Hepatocyte (in vitro differentiated cells): ENCODE data around the gene AVPI1.

Experiments used
- CTCF ChIP-seq: fragments of 200-600 bp; sonication (generic); IDR thresholded peaks from 2 replicates; pipeline ENCODE4 v1.5.1; 2016; ENCODE audit warnings: antibody characterized with exemption, mild to moderate bottlenecking; ENCODE audit not compliant: poor library complexity
- EZH2phosphoT487 ChIP-seq: fragments of 200-600 bp; sonication (generic); IDR thresholded peaks from one replicate; pipeline ENCODE4 v1.6.1; 2018; ENCODE audit warnings: antibody characterized with exemption, mild to moderate bottlenecking, low read depth, moderate library complexity; ENCODE audit not compliant: unreplicated experiment, severe bottlenecking

DNA sequence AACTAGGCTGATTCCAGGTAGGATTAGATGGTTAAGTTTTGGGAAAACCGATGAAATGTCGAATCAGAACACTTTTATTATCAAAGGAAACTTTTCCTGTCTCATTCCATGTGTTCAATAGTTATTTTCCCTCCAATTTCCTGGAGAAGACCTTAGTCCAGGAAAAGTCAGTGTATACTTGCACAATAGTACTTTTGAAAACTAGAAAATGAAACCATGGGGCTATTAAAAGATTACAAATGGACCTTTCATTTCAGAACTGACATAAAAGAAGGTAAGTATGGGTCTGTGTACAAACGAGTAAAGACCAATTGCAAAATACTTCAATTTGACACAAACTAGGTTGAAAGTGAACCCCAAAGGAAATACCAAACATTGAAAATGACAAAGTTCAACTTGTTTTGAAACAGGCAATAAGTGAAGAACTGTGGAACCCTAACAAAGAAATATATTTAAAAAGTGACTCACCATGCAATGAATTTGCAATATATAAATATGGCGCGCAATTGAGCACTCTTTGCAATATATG is 2.1 kb downstream of the AVPI1 start:
- TF ChIP-seq EZH2phosphoT487 = no peak
- no peak for TF ChIP-seq CTCF
